Measurements from ENCODE around the gene RASSF4.
A peak's percentile ranks its signal among the peaks of the same experiment; 100 is the strongest.

Gene RASSF4

DNA sequence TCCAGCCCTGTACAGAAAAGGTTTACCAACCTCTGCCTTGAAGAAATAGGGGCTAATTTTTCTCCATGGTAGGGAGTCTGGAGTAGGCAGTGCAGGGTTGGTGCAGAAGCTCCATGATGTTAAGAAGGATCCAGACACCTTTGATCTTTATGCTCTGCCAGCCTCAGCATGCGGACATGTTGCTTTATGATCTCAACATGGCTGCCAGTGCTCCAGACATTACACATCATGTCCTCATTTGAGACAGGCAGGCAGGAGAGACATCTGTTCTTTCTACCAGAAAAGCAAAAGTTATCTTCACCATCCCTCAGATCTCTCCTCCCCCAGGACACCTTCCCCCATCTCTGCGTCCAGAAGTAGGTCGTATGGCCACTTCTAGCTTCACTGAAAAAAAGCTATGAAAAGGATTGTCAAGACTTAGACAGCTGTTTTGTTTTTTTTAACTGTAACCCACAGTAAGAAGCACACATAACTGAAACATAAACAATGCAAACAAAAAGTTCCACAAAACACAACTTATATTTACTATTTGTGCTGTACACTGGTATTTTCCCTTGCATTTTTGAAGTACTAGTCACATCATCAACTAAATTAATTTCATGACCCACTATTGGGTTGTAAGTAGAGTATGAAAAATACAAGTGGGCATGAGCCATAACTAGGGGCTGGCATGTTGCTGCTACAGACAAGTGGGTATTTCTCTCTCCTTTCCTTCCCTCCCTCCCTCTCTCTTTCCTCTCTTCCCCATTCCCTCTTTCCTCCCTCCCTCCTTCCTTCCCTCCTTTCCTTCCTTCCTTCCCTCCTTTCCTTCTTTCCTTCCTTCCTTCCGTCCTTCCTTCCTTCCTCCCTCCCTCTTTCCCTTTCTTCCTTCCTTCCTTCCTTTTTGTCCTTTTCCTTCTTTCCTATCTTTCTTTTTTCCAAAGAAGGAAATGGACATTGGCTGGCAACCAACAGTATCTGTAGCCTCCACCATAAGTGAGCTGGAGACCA, 2.6 kb upstream of the RASSF4 start:
- no peak for DNase-seq (ENCODE audit: low read depth, low spot score)
- Histone ChIP-seq H3K9me3 (ENCODE audit: control insufficient read depth, insufficient read depth, low read length) (no peaks in the 10 kb centered on the region), H3K4me3 (ENCODE audit: low read length) (no peak overlapping the region), H3K27me3 (ENCODE audit: control insufficient read depth, insufficient read depth, low read length) (no peaks in the 10 kb centered on the region), H3K4me1 (ENCODE audit: control insufficient read depth, insufficient read depth, low read length) (peaks cover 3% of the 10 kb centered on the region; the same call in 1 of the 2 replicates), H3K27ac (ENCODE audit: low read length) (no peak overlapping the region), H3K36me3 (ENCODE audit: control insufficient read depth, insufficient read depth, low read length) (no peaks in the 10 kb centered on the region)
- no CpG with 5 or more reads among the region's 4 CpGs for WGBS (ENCODE audit: insufficient coverage, insufficient read length)

DNA sequence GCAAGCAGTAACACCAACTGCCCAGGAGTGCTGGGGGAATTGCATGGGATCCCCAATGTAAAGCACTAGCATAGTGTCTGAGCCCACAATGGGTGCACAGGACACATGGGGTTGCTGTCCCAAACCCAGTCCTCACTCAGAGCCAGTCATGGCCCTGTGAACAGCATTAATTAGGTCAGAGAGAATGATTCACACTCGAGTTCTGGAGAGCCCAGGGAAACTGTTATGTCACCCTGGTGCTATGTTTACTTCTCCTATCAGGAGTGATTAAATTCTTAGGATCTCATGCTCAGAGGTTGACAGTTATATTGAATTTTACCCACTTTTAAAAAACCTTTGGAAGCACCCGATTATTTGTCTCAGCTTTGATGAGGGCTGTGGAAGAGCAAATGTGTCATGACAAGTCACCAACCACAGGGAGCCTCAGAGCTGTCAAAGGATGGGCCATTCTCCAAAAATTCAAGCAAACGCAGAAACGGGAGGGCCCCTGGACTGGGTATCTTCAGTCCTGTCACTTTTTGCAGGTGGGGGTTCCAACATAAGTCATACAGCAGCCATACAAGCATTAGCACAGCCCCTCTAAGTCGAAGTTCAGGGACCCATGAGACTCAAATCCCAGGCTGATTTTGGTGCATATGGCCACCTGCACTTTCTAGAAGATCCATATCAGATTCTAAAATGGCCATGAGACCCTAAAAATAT, 1.3 kb upstream of the RASSF4 start:
- DNase-seq (ENCODE audit: low read depth, low spot score), result no peak
- 0 out of 2 replicates have a peak, but pooled peaks cover 1% of the 10 kb centered on the region for H3K4me1 ChIP-seq (ENCODE audit: control insufficient read depth, insufficient read depth, low read length)
- no peaks in the 10 kb centered on the region for H3K27me3 ChIP-seq (ENCODE audit: control insufficient read depth, insufficient read depth, low read length)
- no CpG with 5 or more reads among the region's 5 CpGs for WGBS (ENCODE audit: insufficient coverage, insufficient read length)
- H3K27ac ChIP-seq (ENCODE audit: low read length), result no peak overlapping the region
- H3K36me3 ChIP-seq (ENCODE audit: control insufficient read depth, insufficient read depth, low read length), result no peaks in the 10 kb centered on the region
- no peaks in the 10 kb centered on the region for H3K9me3 ChIP-seq (ENCODE audit: control insufficient read depth, insufficient read depth, low read length)
- no peak overlapping the region; the same call in 1 of the 2 replicates for H3K4me3 ChIP-seq (ENCODE audit: low read length)

DNA sequence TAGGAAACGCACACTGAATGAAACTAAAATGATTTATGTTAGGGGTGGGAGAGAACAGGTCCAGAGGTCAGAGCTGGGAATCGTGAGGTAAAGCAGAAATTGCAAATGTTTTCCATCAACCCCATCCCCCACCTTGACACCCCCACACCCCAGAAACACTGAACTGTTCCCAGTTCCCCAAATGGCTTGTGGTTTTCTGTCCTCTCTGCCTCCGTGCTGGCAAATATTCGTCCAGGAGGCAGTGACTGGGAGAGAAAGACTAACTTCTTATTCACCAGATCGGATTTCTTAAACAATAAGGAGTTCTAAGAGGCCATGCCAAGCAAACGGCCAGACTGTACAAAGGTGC, 730 bp upstream of the RASSF4 start:
- no peak for DNase-seq (ENCODE audit: low read depth, low spot score)
- Histone ChIP-seq H3K4me3 (ENCODE audit: low read length) (peak overlapping the region; percentile 73; the same call in 1 of the 2 replicates), H3K4me1 (ENCODE audit: control insufficient read depth, insufficient read depth, low read length) (peaks cover 1% of the 10 kb centered on the region; the same call in 1 of the 2 replicates), H3K27me3 (ENCODE audit: control insufficient read depth, insufficient read depth, low read length) (no peaks in the 10 kb centered on the region), H3K27ac (ENCODE audit: low read length) (no peak overlapping the region), H3K36me3 (ENCODE audit: control insufficient read depth, insufficient read depth, low read length) (no peaks in the 10 kb centered on the region), H3K9me3 (ENCODE audit: control insufficient read depth, insufficient read depth, low read length) (no peaks in the 10 kb centered on the region)
- no CpG with 5 or more reads among the region's 6 CpGs for WGBS (ENCODE audit: insufficient coverage, insufficient read length)

DNA sequence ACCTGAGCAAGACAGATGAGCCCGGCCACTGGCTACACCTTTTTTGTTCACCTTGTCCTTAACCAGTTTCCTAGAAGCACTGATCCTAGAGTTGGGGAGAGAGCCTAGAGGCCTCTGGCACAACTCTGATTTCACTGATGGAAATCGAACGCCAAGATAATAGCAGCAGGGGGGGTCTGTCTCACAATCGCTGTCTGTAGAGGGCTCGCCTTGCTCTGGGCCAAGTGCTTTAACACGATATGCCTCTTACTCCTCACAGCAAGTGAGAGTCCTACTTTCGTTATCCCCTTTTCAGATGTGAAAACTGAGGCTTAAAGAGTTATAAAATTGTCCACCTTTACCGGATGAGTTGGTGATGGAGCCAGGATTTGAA, 472 bp downstream of the RASSF4 start:
- WGBS (ENCODE audit: insufficient coverage, insufficient read length), result no CpG with 5 or more reads among the region's 8 CpGs
- peak overlapping the region; percentile 26; the same call in 1 of the 2 replicates for H3K4me3 ChIP-seq (ENCODE audit: low read length)
- DNase-seq (ENCODE audit: low read depth, low spot score), result no peak
- no peak overlapping the region for H3K27ac ChIP-seq (ENCODE audit: low read length)
- no peaks in the 10 kb centered on the region for H3K9me3 ChIP-seq (ENCODE audit: control insufficient read depth, insufficient read depth, low read length)
- no peaks in the 10 kb centered on the region for H3K36me3 ChIP-seq (ENCODE audit: control insufficient read depth, insufficient read depth, low read length)
- no peaks in the 10 kb centered on the region for H3K27me3 ChIP-seq (ENCODE audit: control insufficient read depth, insufficient read depth, low read length)
- H3K4me1 ChIP-seq (ENCODE audit: control insufficient read depth, insufficient read depth, low read length), result peaks cover 6% of the 10 kb centered on the region

DNA sequence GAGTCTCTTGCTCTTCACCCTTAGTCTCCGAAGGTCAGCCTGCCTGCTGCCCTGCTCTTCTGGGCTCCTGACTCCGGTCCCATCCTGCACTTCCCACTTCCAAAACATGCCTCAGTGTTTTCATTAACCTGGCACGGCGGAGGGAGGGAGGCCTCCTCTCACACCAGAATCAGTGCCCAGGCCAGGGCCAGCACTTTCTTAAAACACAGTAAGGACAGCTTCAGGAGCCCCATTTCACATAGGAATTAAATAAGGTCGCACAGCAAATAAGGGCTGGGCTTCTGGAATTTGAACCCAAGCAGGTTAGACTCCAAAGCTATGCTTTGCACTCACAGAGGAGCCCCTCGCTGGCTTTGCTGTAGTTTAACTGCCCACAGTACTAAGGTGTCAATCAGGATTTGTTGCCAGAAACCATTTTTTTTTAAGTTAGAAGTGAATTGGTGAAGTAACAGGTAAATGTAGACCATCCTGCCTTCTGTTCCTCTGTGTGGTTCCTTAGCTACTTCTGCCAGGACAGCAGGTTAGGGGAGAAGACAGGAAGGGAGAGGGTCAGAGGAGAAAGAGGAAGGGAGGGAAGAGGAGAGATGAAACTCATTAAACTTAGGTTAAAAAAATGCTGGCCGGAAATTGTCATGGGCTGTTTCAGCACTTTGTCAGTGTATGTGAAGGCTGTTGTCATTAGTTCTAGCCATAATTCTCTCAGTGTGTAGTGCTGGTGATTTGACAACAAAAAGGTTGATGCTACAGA, 1.1 kb downstream of the RASSF4 start:
- no peak for DNase-seq (ENCODE audit: low read depth, low spot score)
- peaks cover 8% of the 10 kb centered on the region for H3K4me1 ChIP-seq (ENCODE audit: control insufficient read depth, insufficient read depth, low read length)

DNA sequence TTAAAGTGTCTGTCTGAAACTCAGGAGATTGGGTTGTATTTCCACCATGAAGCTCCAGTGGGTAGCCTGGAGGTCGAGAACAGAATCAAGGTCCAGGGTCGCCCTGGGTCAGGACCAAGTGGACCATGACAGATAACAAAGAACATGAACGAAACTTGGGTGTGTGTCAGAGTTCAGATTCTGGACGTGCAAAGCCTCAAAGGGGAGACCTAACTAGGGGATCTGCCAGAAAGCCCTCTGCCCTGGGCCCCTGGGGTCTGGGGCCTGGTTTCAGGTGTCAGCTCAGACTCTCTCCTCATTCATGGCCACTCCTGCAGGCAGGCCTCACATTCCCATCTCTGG, 1.6 kb downstream of the RASSF4 start:
- H3K27ac ChIP-seq (ENCODE audit: low read length), result no peak overlapping the region
- H3K9me3 ChIP-seq (ENCODE audit: control insufficient read depth, insufficient read depth, low read length), result no peaks in the 10 kb centered on the region
- DNase-seq (ENCODE audit: low read depth, low spot score), result no peak
- no peaks in the 10 kb centered on the region for H3K27me3 ChIP-seq (ENCODE audit: control insufficient read depth, insufficient read depth, low read length)
- no CpG with 5 or more reads among the region's 4 CpGs for WGBS (ENCODE audit: insufficient coverage, insufficient read length)
- H3K4me1 ChIP-seq (ENCODE audit: control insufficient read depth, insufficient read depth, low read length), result peaks cover 9% of the 10 kb centered on the region
- H3K36me3 ChIP-seq (ENCODE audit: control insufficient read depth, insufficient read depth, low read length), result no peaks in the 10 kb centered on the region
- no peak overlapping the region for H3K4me3 ChIP-seq (ENCODE audit: low read length)

More for the DNA sequence above, 1.1 kb downstream of the RASSF4 start:
- Histone ChIP-seq H3K27me3 (ENCODE audit: control insufficient read depth, insufficient read depth, low read length) (no peaks in the 10 kb centered on the region), H3K4me3 (ENCODE audit: low read length) (no peak overlapping the region), H3K9me3 (ENCODE audit: control insufficient read depth, insufficient read depth, low read length) (no peaks in the 10 kb centered on the region), H3K36me3 (ENCODE audit: control insufficient read depth, insufficient read depth, low read length) (no peaks in the 10 kb centered on the region), H3K27ac (ENCODE audit: low read length) (no peak overlapping the region)
- WGBS (ENCODE audit: insufficient coverage, insufficient read length), result no CpG with 5 or more reads among the region's 7 CpGs

DNA sequence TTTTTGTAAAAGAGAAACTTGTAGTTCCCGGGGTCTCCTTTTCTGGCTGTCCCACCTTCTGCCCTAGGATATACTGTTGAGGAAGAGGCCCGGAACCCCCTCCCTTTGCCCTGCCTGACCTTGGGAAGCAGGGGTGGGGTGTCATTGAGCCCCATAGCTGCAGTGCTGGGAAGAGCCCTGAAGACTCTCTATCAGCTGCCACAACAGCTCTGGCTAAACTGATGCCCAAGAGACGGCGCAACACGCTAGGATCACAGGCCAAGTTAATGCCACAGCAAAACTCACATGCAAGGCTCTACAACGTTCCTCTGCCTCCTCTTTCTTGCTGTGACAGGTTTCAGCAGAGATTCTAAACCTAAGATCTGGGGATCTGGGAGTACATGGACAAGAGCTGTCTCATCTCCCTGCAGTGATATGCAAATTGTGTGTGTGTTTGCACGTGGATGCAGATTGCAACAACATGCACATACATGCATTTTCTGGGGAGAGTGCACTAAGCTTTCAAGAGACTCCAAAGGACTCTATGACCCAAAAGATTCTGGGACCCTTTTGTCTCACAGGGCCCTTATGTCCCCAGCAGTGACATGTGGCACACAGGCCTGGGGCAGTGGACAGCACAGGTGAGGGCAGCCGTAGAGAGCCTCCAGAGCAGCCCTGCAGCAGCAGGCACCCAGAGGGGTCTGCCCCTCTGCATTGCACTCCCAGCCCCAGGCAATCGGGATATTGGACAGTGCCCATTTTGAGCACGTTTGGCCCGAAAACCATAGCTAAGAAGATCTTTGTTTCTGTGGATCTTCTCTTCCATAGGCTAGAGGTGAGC, 2.5 kb downstream of the RASSF4 start:
- no peak overlapping the region for H3K27ac ChIP-seq (ENCODE audit: low read length)
- no peak for DNase-seq (ENCODE audit: low read depth, low spot score)
- no CpG with 5 or more reads among the region's 11 CpGs for WGBS (ENCODE audit: insufficient coverage, insufficient read length)
- H3K27me3 ChIP-seq (ENCODE audit: control insufficient read depth, insufficient read depth, low read length), result no peaks in the 10 kb centered on the region
- H3K36me3 ChIP-seq (ENCODE audit: control insufficient read depth, insufficient read depth, low read length), result no peaks in the 10 kb centered on the region
- no peak overlapping the region for H3K4me3 ChIP-seq (ENCODE audit: low read length)
- H3K9me3 ChIP-seq (ENCODE audit: control insufficient read depth, insufficient read depth, low read length), result no peaks in the 10 kb centered on the region
- H3K4me1 ChIP-seq (ENCODE audit: control insufficient read depth, insufficient read depth, low read length), result peaks cover 9% of the 10 kb centered on the region

DNA sequence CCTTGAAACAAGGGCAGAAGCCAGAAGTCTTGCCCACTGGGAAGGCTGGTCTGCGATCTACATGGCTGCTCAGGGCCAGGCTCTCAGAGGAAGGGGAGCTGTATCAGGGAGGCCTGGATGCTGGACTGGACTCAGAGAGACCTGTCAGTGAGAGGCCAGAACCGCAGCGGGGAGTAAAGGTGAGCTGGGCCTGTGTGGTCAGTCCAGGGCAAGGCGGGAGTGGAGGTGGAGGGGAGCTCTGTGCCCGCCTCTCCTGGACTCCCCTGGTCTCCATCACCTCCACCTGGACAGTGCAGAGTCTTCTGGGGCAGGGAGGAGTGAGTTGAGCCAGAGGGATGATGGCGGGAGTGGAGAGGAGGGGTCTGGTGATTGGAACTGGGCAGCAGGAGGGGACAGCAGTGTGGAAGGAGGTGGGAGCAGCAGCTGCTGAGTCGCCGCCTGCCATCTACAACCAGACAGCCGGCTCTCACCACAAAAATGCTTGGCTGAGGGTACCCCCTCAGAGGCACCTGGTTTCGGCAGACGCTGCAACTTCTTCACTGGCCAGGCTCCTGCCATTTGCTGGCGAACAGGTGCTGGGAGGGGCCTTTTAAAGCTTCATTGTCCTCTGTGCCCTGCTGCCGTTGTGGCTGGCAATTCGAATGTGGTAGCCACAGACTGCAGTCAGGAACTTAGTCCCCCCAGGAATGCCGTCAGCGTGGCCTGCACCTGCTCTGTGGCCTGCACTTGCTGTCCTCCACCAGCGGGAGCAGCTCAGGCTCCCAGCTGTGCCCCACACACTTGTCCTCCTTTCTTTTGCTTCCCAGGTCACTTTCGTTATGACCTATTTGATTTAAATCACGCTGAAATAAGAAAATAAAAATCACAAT, 3.5 kb downstream of the RASSF4 start:
- Histone ChIP-seq H3K4me1 (ENCODE audit: control insufficient read depth, insufficient read depth, low read length) (peaks cover 9% of the 10 kb centered on the region), H3K36me3 (ENCODE audit: control insufficient read depth, insufficient read depth, low read length) (no peaks in the 10 kb centered on the region), H3K4me3 (ENCODE audit: low read length) (no peak overlapping the region), H3K27ac (ENCODE audit: low read length) (no peak overlapping the region), H3K27me3 (ENCODE audit: control insufficient read depth, insufficient read depth, low read length) (no peaks in the 10 kb centered on the region), H3K9me3 (ENCODE audit: control insufficient read depth, insufficient read depth, low read length) (no peaks in the 10 kb centered on the region)
- no CpG with 5 or more reads among the region's 19 CpGs for WGBS (ENCODE audit: insufficient coverage, insufficient read length)
- DNase-seq (ENCODE audit: low read depth, low spot score), result no peak
